Fibroblast of villous mesenchyme (primary cell): Measurements from ENCODE around the gene GPR31. TPM values are rescaled to one million over a fixed set of nuclear protein-coding genes. Genes with fewer than 3 reads are reported as not detected.

ENCODE experiments used
- DNase-seq: peaks from one replicate; pipeline ENCODE4 v3.0.0-alpha.2; 2010; ENCODE audit warnings: low read depth
- H3K4me3 ChIP-seq: 2 replicates; pipeline ENCODE4 v1.5.1; 2011; ENCODE audit warnings: low read depth, mild to moderate bottlenecking, low read length
- CTCF ChIP-seq: IDR thresholded peaks from 2 replicates; pipeline ENCODE4 v1.5.1; 2012; ENCODE audit warnings: low read depth, mild to moderate bottlenecking, low read length; ENCODE audit not compliant: insufficient read depth
- total RNA-seq: library from RNA; depleted of rRNA; stranded (reverse); fragments of >200 nt; gene quantifications from 2 replicates; pipeline ENCODE4 v1.2.3, GENCODE V29; 2012

Gene GPR31
- total RNA-seq, 1 donor = not detected

GRCh38 chr6:167129159-167129558 is 28.6 kb downstream of the GPR31 start:
- no peak for DNase-seq
- no peak for TF ChIP-seq CTCF
- H3K4me3 ChIP-seq = no peak overlapping the region

DNA sequence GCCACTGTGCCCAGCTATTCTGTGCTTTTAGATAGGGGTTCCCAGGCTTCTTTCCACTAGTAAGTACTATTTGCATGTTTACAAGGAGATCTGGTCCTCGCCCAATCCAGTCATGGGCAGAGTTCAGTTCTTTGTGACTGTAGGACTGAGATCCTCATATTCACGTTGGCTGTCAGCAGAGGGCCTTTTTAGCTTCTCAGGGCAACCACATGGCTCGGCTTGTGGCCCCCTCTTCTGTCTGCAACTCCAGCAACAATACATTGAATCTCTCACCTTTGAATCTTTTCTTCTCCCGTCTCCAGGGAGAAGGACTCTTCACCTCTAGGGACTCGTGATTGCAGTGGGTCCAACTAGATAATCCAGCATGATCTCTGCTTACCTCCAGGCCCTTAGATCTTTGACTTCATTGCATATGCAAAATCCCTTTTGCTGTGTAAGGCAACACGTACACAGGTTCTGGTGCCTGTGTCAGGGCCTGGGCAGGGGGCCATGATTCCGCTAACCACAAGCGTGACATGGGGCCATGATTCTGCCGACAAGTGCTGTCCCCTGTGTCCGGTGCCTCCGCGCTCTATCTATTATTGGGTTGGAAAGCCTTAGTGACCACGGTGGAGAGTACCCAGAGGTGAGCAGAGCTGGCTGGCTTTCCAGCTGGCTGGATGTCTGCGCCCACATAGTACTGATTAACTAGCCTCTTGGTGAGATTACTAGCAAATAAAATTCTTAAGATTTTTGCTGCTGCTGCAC is 29.8 kb downstream of the GPR31 start:
- DNase-seq = no peak
- TF ChIP-seq CTCF = no peak
- H3K4me3 ChIP-seq = no peak overlapping the region

- TF ChIP-seq CTCF = no peak
Observed at GRCh38 chr6:167125855-167126349, 31.9 kb downstream of the GPR31 start.

DNA sequence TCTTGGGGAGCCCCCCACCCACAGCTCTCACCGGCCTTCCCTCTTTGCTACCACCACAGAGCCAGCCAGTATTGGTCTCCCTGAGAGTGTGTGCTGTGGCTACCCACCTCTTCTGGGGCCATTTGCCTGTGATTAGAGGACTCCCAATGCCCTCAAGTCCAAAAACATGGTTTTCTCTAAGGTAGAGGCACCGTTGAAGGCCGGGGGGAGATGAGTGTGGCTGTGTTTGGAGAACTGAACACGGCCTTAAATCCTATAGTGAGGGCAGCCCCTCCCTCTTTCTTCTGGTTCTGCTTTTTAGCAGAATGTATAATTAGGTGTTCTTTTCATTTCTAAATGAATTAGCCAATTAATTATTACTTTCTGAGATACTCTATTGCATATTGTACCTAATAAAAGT is 32.4 kb downstream of the GPR31 start:
- TF ChIP-seq CTCF = no peak
- no peak for DNase-seq
- H3K4me3 ChIP-seq = no peak overlapping the region

More at GRCh38 chr6:167125855-167126349, 31.9 kb downstream of the GPR31 start:
- no peak overlapping the region for H3K4me3 ChIP-seq
- DNase-seq = no peak

DNA sequence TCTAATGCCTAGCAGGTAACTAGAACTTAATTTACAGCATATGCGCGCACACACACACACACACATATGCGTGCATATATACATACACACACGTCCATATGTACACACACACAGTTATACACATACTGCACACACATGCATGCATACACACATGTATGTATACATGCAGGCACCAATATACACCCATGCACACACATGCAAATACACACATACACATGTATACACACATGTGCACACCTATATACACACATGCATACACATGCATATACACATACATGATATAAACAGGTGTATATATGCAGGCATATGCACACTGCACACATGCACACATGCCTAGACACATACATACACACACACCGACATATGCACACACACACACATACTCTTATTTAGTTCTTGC is 33.0 kb downstream of the GPR31 start:
- H3K4me3 ChIP-seq = no peak overlapping the region
- no peak for DNase-seq
- TF ChIP-seq CTCF = no peak

- no peak within 1 kb of the TSS for H3K4me3 ChIP-seq
- TF ChIP-seq CTCF = no peak
- no peak for DNase-seq
Observed at GRCh38 chr6:167122827-167123657, 34.7 kb downstream of the GPR31 start, which contains the start of gene CCR6. Gene CCR6 (plus strand): TSS chr6:167123096. CDS start chr6:167136135, 13,039 bp downstream.
